Colonic mucosa (tissue), 4 donors: Measurements from ENCODE around the gene TELO2. TPM values are rescaled to one million over a fixed set of nuclear protein-coding genes. Genes with fewer than 3 reads are reported as not detected.

Experiments
- DNase-seq: peaks from one replicate; pipeline ENCODE4 v3.0.0-alpha.2; 2020
- H3K27ac ChIP-seq: fragments of 200-600 bp; one replicate; pipeline ENCODE4 v1.8.0; 2021
- H3K27me3 ChIP-seq: fragments of 200-600 bp; one replicate; pipeline ENCODE4 v1.8.0; 2021
- H3K36me3 ChIP-seq: fragments of 200-600 bp; one replicate; pipeline ENCODE4 v1.8.0; 2021
- H3K4me1 ChIP-seq: fragments of 200-600 bp; one replicate; pipeline ENCODE4 v1.8.0; 2021; ENCODE audit warnings: mild to moderate bottlenecking
- H3K4me3 ChIP-seq: fragments of 200-600 bp; one replicate; pipeline ENCODE4 v1.8.0; 2021
- H3K9ac ChIP-seq, 2 donors: one replicate each; pipeline ENCODE4 v1.7.0; 2013; ENCODE audit warnings: control low read depth in 2 of 2, low read depth in 2 of 2, low read length in 2 of 2
- H3K9me3 ChIP-seq: fragments of 200-600 bp; one replicate; pipeline ENCODE4 v1.8.0; 2021
- intact Hi-C: fragments of 100-400 bp; cut with DNase I; formaldehyde crosslinking; loops from one replicate; pipeline ENCODE4 v1.14.1; 2022
- total RNA-seq, 2 donors: library from RNA; stranded (reverse); fragmentation: NEBNext Ultra II Directional in 1 of 2; extraction: Animal tissue kit (Norgen Biotek cat#: 25700) in 1 of 2; gene quantifications; one replicate each; pipeline ENCODE4 v1.2.1, GENCODE V29; 2021
- TF ChIP-seq, protein P1 (sequence below): fragments of 200-600 bp; IDR thresholded peaks from one replicate; pipeline ENCODE4 v1.8.0; 2022; ENCODE audit warnings: antibody characterized with exemption, mild to moderate bottlenecking
- donor health status: healthy.
- donor health status: DM: no; HTN: no; CAD: no.
- donor health status: DM: no; HTN: no; CAD: no.

TELO2 gene
- total RNA-seq, 2 donors from 2014 or later: 18.4 to 76.0 TPM

DNA sequence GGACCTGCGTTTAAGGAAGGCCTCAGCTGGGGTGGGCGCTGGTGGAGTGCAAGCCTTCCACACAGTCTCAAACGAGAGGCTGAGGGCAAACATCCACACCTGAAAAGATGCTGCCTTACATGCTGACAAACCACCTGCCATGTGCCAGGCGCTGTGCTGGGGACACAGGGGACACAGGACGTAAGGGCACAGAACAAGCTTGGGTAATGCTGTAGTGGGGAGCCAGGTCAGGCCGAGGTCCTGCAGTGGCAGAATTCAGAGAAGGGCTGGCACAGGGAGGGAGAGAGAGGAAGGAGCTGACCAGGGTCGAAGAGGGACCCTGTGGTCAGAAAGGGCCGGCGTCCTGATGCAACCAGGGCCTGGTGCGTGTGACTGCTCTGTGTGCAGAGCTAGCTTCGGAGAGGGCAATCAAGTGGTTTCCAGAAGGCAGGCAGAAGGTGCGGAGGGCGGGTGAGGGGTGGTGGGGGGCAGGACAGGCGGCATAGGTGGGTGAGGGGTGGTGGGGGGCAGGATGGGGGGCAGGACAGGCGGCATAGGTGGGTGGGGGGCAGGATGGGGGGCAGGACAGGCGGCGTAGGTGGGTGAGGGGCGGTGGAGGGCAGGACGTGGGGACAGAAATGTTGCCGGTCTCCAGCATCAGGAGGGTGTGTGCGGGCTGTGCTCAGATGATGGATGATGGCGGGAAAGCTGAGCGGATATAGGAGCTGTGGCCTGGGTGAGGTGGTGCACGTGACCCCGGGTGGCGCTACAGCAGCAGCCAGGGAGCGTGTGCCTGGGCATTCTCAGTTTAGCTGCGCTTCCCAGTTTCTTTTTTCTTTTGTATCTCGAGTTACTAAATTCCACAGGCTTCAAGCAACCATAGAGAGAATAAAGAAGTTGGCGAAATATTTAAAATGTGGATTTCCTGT lies 18.8 kb downstream of the TELO2 start:
- Histone ChIP-seq H3K36me3 (no peaks in the 10 kb centered on the region), H3K9me3 (no peaks in the 10 kb centered on the region)

DNA sequence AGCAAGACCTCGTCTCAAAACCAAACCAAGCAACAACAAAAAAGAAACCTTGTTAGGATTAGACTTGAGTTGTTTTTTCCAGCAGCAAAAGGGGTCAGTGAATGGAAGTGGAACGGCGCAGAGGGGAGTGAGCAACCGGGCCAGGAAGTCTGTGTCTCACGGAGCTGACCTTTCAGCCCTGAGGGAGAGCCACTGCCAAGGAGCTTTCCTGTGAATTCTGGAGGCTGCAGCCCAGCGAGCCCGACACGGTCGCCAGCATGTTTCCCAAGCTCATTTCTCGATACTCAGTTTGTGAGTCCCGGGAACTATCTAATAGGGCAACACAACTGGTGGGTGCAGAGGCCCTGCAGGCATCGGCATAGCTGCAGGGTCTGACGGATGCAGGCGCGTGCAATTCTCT lies 19.6 kb downstream of the TELO2 start:
- Histone ChIP-seq H3K4me3 (no peak overlapping the region), H3K9ac (no peak overlapping the region), H3K9me3 (no peaks in the 10 kb centered on the region), H3K27ac (no peak overlapping the region), H3K36me3 (no peaks in the 10 kb centered on the region), H3K27me3 (no peaks in the 10 kb centered on the region), H3K4me1 (no peaks in the 10 kb centered on the region)
- intact Hi-C loops: no loop called here
- TF ChIP-seq, protein P1, sequence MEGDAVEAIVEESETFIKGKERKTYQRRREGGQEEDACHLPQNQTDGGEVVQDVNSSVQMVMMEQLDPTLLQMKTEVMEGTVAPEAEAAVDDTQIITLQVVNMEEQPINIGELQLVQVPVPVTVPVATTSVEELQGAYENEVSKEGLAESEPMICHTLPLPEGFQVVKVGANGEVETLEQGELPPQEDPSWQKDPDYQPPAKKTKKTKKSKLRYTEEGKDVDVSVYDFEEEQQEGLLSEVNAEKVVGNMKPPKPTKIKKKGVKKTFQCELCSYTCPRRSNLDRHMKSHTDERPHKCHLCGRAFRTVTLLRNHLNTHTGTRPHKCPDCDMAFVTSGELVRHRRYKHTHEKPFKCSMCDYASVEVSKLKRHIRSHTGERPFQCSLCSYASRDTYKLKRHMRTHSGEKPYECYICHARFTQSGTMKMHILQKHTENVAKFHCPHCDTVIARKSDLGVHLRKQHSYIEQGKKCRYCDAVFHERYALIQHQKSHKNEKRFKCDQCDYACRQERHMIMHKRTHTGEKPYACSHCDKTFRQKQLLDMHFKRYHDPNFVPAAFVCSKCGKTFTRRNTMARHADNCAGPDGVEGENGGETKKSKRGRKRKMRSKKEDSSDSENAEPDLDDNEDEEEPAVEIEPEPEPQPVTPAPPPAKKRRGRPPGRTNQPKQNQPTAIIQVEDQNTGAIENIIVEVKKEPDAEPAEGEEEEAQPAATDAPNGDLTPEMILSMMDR: no peak
- DNase-seq: no peak

More for the DNA sequence above, 18.8 kb downstream of the TELO2 start:
- Histone ChIP-seq H3K4me3 (no peak overlapping the region), H3K9ac (no peak overlapping the region), H3K27me3 (no peaks in the 10 kb centered on the region), H3K4me1 (no peaks in the 10 kb centered on the region), H3K27ac (no peak overlapping the region)
- intact Hi-C loops: no loop called here
- TF ChIP-seq, protein P1: no peak
- DNase-seq: no peak

DNA sequence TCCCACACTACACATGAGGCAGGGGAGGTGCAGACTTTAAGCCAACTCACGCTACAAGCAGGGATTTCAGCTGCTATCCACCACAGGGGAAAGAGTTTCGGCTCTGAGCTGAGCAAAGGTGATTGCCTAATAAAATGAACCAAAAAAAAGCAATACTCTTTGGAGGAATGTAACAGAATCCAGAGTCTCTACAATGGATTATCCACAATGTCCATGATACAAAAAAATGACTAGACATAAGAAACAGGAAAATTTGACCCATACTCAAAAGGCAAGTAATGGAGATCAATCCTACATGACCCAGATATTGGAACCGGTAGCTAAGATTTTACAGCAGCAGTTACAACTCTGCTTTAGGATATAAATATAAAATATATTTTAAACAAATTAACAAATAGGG lies 21.3 kb downstream of the TELO2 start:
- no peak overlapping the region for H3K4me3 ChIP-seq
- no peak overlapping the region for H3K27ac ChIP-seq
- H3K27me3 ChIP-seq: no peaks in the 10 kb centered on the region
- H3K9ac ChIP-seq: no peak overlapping the region
- no peaks in the 10 kb centered on the region for H3K4me1 ChIP-seq
- H3K36me3 ChIP-seq: no peaks in the 10 kb centered on the region
- TF ChIP-seq, protein P1: no peak
- no peaks in the 10 kb centered on the region for H3K9me3 ChIP-seq
- intact Hi-C loops: no loop called here
- no peak for DNase-seq

DNA sequence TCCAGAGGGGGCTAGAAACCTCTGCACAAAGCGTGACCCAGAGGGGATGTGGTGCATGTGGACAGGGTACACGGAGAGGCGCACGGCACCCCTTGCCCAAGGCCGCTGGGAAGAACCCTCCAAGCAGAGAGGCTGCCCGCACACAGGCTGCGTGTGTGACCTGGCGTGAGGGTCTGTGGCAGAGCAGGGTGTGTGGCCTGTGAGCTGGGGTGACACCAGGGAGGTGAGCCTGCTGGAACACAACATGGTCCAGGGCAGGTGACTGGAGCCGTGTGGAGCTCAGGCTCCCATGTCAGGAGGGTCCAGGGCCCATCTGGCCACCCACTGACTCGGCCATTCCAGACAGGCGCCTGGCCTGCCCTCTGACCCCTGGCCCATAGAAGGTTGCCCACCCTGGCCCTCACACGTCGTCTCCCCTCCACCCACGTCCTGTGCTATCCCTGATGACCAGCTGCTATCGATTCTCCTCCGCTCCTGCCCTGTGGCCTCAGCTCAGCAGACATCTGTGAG lies 25.5 kb downstream of the TELO2 start:
- Histone ChIP-seq H3K4me1 (no peaks in the 10 kb centered on the region), H3K9me3 (no peaks in the 10 kb centered on the region), H3K9ac (no peak overlapping the region), H3K36me3 (no peaks in the 10 kb centered on the region), H3K27me3 (no peaks in the 10 kb centered on the region), H3K4me3 (no peak overlapping the region), H3K27ac (no peak overlapping the region)
- TF ChIP-seq, protein P1: no peak
- intact Hi-C loops: no loop called here
- DNase-seq: no peak

DNA sequence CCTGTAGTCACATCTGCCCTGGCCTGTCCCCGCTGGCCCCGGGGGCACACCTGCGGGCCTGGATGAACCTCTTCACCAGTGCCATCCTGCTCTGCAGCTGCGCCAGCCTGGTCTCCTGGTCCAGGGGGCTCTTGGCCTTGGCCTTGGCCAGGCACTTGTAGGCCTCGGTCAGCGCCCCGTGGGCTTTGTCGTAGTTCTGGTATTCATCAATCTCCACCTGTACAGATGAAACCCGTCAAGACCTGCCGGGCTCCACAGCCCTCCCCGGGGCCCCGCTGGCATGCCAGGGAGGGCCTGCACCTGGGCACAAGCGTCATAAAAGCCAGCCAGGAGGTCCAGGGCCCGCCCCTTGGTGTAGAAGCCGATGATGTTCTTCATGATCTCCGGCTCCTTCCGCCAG lies 26.7 kb downstream of the TELO2 start:
- no peaks in the 10 kb centered on the region for H3K36me3 ChIP-seq
- no peak for DNase-seq
- H3K4me3 ChIP-seq: no peak overlapping the region
- H3K27ac ChIP-seq: no peak overlapping the region
- TF ChIP-seq, protein P1: no peak
- no peaks in the 10 kb centered on the region for H3K4me1 ChIP-seq
- intact Hi-C loops: no loop called here
- no peak overlapping the region for H3K9ac ChIP-seq
- no peaks in the 10 kb centered on the region for H3K9me3 ChIP-seq
- no peaks in the 10 kb centered on the region for H3K27me3 ChIP-seq
